ENCODE results near the gene DGCR8.

The DGCR8 gene

DNA sequence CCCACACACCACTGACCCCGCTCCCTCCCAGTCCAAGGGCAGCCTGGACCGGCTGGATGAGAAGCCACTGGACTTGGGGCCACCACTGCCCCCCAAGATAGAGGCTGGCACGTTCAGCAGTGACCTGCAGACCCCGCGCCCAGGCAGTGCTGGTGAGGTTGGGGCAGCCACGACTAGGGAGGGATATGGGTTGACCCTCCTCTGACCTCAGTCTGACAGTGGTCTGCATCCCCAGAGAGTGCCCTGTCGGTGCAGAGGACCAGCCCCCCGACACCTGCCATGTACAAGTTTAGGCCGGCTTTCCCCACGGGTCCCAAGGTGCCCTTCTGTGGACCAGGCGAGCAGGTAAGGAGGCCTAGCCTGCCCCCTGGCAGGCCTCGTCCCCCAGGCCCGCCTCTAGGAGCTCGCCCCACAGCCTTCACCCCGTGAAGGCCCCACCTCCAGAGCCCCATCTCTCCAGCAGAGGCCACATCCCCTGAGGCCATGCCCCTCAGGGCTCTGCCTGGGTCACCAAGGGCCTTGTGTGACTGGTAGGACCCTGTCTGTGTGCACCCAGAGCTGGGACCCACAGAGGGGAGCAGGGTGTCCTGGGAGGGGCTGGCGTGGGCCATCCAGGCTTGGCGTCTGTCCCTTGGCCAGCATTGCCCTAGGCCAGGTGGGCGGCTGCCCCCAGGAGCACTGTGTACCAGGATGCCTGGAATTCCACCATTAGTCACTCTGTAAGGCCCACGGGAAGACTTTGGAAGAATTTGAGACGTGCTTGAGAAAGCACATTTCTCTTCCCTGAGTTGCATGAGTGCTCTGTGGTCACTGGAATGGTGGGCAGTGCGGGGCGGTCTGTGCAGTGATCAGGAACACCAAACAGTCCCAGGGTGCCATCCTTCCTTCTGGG, 61.4 kb downstream of the DGCR8 start:
- DNase-seq: peak; percentile 68

DNA sequence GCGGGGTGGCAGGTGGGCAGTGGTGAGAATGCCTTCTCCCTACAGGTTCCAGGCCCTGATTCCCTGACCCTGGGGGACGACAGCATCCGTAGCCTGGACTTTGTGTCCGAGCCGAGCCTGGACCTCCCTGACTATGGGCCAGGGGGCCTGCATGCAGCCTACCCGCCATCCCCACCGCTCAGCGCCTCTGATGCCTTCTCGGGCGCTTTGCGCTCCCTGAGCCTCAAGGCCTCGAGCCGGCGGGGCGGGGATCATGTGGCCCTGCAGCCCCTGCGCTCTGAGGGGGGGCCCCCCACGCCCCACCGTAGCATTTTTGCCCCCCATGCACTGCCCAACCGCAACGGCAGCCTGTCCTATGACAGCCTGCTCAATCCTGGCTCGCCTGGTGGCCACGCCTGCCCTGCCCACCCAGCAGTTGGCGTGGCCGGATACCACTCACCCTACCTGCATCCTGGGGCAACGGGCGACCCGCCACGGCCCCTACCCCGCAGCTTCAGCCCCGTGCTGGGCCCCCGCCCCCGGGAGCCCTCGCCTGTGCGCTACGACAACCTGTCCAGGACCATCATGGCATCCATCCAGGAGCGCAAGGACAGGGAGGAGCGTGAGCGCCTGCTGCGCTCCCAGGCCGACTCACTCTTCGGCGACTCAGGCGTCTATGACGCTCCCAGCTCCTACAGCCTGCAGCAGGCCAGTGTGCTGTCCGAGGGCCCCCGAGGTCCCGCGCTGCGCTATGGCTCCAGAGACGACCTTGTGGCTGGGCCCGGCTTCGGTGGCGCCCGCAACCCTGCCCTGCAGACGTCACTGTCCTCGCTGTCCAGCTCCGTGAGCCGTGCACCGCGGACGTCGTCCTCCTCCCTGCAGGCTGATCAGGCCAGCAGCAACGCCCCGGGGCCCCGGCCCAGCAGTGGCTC, 62.9 kb downstream of the DGCR8 start:
- no peak for DNase-seq

DNA sequence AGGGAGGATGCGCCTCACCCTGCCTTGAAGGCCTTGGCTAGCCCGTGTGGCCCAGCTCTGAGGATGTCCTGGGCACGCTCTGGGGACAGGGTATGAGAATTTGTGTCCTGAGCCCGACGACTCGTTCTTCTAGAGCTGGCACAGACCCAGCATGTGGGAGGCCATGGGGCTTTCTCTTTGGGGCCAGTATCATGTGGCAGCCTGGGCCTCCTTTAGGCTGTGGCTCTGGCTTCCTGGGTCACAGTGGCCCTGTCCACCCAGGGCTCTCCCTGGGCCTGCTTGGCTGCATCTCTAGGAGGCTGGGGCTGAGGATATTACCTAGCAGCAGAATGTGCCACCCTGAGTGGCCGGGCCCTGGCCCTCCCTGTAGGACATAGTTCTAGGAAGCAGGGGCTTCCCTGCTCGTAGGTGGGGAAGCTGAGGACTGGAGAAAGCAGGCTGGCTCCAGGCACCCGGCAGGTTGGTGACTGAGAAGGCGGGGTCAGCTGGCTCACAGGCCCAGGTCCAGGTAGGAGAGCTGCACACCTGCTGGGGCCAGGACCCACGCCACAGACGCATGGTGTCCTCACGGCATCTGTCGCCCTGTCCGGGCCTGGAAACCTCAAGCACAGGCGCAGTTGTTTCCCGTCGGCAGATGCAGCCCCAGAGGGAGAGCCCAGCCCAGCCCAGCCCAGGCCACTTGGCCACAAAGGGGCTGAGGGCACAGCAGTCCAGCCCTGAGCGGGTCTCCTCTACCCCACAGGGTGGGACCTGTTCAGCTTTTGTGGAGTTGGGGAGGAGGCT, 64.0 kb downstream of the DGCR8 start:
- DNase-seq: no peak

DNA sequence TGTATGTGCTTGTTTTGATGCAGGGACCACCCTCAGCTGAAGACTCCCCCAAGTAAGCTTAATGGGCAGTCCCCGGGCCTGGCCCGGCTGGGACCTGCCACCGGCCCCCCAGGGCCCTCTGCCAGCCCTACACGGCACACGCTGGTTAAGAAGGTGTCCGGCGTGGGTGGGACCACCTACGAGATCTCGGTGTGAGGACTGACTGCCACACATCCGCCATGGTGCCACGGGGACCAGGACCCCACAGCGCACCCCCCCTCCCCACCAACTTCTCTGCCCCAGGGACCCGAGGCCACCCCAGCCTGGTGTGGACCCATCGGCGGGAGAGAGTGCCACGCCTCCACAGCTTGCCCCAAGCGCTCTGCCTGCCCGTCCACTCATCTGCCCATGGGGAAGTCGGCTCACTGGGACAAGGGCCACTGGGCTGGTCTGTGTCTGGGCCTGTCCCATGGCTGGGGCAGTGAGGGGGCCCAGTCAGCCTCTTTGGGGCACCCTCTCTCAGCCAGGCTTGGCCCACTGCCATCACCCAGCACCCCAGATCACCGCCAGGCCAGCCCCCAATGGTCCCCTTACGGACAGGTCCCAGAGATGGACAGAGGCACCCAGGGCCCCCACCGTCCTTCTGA, 65.3 kb downstream of the DGCR8 start:
- no peak for DNase-seq

DNA sequence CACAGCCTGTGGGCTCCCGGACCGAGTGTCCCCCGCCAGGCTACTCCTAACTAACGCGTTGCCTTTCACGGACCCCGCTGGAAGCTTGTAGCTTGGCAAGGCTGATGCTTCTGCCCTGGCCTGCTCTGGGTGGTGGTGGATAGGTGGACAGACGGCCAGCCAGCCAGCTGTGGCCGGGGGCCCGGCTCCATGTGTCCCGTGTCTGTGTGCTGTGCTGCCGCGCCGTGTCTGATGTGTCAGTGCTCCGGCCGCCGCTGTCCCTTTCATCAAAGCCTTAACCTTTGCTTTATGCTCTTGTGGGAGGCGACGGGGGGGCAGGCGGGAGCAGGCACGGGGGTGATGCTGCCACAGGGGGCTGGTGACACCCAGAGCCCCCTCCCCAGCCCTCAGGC, 65.8 kb downstream of the DGCR8 start:
- no peak for DNase-seq

DNA sequence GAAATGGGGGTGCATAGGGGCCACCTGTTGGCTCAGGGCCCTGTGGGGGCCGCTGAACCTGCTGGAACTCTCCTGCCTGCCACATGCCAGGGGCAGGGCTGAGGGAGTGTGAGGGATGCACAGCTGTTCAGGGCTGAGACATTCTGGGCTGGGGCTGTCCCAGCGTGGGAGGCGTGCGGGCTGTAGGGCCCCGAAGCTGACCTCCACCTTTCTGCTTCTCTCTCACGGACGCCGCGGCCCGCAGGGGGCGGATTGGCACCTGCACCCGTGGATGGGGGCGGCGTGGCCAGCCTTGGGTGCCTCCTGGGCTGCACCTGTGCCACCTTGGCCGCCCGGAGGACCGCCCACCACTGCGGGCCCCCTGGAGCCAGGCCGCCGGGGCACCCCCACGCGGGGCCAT, 66.7 kb downstream of the DGCR8 start:
- no peak for DNase-seq

DNA sequence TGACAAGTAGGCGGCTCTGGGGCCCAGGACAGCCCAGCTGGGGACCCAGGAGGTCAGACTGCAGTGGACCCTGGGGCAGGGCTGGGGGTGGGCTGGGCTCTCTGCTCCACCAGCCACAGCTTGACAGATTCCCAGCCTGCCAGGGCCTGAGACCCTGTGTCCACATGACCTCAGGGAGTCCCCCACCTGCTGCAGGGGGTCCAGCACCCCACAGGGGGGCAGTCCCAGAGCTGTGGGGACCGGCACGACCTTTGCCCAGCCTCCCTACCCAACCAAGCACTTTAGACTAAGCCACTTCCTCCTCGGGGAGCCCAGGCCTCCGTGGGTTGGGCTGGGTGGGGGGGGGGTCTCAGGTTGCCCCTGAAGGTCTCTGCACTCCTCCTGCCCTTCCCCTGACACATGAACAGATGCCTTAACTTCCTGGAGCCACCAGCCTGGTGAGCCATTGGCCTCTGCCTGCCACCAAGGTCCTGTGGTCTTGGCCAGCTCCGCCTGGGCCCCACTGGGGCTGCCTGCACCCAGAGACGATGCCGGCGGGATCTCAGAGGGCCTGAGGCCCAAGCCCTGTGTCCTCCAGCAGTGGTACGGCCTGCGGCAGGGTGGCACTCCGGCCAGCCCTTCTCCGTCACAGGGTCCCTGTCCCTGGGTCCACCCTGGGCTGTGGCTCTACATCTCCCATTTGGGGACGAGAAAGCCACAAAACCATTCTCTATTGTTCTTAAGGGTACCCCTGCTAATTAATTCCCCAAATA, 67.4 kb downstream of the DGCR8 start:
- no peak for DNase-seq

DNA sequence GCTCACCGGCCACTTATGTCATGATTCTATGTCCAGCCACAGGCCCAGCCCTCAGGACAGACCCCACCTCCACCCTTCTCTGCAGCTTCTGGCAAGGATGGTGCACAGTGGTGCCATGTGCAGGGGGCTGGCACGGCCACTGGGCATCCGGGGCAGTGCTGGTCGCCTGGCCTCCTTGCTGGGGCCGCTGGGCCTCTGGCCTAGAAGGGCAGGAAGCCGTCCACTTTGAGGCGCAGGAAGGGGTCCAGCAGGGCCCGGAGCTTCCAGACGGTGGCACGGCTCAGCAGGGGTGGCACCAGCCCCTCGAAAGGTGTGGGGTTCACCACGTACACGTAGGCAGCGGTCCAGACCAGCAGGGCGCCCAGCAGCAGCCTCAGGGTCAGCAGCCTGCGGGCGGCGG, 68.4 kb downstream of the DGCR8 start:
- no peak for DNase-seq

DNA sequence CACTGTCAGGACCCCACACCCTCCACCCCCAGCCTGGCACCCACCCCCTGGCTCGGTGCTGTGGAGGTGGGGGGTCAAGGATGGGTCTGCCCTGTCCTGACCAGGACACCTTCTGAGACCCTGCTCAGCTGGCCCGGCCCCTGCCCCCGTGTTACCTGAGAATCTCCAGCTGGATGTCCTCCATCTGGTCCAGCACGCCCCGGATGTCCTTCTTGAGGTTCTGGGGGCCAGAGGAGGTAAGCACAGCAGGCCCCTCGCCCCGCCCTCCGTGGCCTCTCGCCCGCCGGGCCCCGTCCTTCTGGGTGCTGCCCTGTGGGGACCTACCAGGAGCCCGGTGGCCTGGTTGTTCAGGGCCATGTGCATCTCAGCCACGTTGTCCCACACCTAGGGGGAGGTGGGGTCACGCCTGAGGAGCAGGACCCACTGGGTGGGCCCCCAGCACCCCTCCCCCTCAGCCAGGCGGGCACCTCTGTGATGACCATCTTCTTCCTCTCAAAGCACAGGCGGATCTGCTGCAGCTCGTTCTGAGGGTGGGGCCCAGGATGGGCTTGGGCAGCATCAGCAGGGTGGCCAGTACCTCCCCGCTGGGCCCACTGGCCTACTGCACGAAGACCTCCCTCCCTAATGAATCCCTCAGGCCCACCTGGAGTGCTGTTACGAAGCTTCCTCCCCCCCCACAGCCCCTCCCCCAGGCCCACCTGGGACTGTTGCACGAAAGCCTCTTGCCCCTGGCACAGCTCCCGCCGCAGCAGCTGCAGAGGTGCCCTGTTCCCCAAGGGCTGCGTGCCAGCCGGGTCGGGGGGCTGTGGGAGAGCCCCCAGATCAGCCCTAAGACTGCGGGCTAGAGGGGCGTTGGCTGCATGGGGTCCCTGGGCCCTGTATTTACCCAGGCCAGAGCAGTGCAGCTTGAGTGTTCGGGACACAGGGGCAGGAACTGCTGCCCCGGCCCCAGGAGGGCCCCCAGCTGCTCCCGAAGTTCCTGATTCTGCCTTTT, 69.5 kb downstream of the DGCR8 start:
- no peak for DNase-seq

DNA sequence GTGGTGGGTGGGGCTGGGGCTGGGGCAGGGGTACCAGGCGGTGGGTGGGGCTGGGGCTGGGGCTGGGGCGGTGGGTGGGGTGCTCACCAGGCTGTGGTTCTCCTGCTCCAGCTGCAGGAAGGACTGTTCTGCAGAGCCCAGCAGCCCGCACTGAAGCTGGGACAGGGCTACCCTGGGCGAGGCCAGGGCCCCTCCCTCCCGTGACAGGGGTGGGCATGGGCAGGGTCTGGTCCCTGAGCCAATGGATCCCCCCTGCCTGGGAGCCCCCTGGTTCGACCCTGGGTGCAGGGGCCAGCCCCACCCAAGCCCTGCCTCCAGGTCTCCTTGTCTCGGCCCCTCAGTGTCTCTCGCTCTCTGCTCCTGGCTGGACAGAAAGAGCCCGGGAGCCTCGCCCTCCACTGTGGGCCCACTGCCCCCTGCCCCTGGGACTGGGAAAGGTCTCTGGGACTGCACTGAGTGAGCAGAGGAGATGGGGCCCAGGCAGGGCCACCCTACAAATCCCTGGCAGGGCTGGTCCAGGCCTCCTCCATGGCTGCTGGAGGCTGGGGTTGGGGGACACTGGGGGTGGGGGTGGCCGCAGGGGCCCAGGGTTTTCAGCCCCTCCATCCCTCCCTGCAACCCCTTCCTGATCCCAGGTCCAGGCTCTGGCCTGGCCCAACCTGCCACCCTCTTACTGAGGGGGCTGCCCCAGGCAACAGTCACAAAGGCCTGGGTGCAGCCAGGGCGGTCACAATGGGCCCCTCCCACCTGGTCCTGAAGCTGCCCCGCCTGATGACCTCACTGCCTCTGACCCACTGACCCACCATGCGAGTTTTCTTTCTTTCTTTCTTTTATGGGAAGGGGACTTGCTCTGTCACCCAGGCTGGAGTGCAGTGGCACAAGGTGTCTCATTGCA, 70.6 kb downstream of the DGCR8 start, which contains the start of gene CCDC188:
Gene CCDC188 (minus strand): TSS at position 675 of the 895 bp plus-strand sequence. CDS start 69 bp downstream, at position 606.
- DNase-seq: no peak

DNA sequence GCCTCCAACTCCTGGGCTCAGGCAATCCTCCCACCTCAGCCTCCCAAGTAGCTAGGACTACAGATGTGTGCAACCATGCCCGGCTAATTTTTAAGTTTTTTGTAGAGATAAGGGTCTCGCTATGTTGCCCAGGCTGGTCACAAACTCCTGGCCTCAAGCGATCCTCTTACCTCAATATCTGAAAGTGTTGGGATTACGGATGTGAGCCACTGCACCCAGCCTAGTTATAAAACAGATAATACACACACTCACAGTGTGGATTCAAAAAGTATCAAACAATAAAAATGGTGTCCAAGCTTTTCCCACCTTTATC, 71.2 kb downstream of the DGCR8 start:
- no peak for DNase-seq

DNA sequence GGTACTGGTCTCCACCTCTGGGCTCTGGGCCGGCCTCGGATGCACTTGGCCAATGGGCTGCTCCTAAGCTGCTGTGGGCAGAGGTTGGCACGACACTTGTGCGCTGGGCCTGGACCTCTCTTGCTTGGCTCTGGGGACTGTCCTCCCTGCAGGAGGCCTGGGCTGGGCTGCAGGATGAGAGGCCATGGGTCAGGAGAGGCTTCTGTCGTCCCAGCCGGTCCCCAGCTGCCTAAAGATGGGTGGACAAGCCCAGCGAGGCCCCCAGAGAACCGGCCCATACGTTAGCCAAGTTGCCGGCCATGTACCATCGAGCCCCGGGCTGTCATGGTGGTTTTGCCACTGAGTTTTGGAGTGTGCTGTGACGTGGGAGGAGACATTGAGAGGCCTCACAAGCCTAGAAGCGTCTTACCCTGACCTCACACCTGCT, 72.4 kb downstream of the DGCR8 start:
- DNase-seq: no peak

DNA sequence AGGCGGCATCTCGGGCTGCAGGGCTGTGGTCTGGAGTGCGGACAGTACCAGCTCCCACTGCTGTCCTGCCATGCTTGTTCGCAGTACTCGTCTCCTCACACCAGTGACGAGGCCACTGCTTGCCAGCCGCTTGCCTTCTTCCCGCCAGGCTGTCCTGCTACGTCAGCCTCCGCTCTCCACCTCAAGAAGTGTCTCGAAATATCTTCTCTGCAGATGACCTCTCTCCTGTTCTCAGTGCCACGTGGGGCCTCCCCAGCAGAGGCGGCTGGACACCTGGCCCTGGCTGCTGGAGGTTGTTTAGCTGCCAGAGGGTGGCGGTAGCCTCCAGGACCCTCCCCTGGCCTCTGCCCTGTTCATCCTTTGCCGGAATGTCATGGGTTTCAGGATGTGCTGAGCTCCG, 73.9 kb downstream of the DGCR8 start:
- DNase-seq: no peak

DNA sequence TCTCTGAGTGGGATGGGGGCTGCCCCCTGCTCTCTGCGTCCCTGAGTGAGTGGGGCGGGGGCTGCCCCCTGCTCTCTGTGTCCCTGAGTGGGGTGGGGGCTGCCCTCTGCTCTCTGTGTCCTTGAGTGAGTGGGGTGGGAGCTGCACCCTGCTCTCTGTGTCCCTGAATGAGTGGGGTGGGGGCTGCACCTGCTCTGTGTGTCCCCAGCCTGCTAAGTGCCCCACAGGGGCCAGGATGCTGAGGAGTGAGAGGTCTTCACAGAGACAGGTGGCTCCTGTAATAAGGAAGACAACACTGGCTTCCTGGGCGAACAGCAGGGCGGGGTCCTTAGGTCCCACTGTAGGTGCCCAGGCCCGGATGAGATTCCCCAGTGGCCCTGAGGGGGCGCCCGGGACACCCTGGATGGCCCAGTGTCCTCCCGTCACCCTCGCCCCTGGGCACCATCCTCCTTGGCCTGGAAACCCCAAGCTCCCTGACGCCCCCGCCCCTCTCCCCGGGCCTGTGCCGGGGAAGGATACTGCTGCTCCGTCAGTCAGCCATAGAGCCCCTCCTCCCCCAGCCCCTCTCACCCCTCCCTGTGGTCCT, 74.7 kb downstream of the DGCR8 start:
- DNase-seq: no peak

DNA sequence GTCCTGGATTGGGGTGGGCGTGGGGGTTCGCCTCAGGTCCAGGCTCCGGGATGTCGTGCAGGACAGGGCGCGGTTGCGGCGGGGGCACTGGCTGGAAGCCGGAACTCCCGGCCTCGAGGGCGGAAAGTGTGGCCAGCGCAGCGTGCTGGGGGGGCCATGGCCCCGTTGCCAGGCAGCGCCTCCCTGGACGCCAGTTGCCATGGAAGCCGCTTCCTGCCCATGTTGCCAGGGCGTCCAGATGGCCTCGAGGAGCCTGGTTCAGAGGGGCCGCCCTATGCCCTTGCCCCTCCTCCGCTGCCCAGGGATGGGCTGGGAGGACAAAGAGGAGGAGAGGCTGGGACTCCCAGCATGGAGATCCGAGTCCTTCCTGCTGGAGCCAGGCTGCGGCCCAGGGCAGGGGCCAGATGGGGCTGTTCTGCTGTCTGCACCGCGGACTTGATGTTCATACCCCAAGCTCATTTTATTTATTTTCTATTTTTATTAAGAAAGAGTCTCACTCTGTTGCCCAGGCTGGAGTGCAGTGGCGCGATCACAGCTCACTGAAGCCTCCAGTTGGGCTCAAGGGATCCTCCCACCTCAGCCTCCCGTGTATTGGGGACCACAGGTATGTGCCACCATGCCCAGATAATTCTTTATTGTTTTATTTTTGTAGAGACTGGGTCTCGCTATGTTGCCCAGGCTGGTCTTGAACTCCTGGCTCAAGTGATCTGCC, 75.4 kb downstream of the DGCR8 start:
- no peak for DNase-seq

DNA sequence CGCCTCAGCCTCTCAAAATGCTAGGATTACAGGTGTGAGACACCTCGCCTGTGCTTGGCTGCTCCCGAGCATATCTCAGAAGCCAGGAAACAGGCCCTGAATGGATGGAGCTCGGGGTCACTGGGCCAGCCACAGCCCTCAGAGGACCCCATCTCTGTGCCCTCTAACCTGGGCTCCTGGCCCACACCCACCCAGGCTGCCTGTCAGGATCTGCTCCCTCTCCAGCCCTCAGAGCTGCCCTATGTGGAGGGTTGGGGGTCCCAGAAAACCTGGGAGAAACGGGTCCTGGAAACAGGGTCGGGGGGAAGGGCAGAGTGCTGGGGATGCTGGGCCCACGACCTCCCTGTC, 76.0 kb downstream of the DGCR8 start:
- no peak for DNase-seq

DNA sequence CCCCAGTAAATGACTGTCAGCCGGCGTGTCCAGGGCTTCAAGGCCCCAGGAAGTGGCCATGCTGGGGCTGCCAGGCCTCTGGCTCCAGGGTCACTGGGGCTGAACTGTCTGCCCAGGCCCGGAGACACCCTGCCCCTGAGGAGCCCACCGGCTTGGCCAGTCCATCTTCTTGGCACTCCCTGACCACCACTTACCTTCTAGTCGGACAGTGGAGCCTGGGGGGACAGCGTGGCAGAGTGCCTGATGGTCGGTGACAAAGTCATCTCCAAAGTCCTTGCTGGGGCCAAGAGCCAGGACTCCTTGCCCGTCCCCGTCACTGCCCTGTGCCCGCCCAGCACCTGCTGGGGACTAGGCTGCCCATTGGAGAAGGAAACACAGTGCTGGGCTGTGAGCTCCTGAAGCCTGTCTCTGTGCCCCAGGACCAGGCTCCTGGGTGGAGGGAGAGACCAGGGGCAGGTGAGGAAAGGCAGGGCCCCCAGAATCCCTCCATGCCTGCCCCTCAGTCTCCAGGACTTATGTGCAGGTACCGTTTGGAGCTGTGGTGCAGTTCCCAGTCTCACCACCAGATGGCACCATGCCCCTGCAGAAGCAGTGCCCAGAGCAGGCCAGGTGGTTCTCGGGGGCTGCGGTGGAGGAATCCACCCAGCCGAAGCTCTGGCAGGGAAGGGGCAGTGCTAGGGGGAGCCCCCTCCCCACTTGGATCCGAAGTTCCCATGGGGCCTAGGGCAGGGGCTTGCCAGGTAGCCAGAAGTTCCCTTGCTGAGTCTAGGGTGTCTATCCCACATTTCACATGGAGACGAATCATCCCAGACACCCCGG, 76.8 kb downstream of the DGCR8 start:
- peak; percentile 59 for DNase-seq
